Ovary (tissue), 9 donors: ENCODE data around the gene TM4SF18. TPM values are rescaled to one million over a fixed set of nuclear protein-coding genes. Genes with fewer than 3 reads are reported as not detected.

ENCODE experiments used
- DNase-seq, 5 donors: peaks; one replicate each; pipeline ENCODE4 v3.0.0-alpha.2; 2019 to 2020
- H3K27ac ChIP-seq, 2 donors: fragments of 200-600 bp; one replicate each; pipeline versions ENCODE4 v1.5.1 to v1.8.0; 2019 to 2022
- H3K27me3 ChIP-seq: fragments of 200-600 bp; one replicate; pipeline ENCODE4 v1.8.0; 2022
- H3K36me3 ChIP-seq: fragments of 200-600 bp; sonication (generic); one replicate; pipeline ENCODE4 v1.5.1; 2019
- H3K4me1 ChIP-seq: one replicate; pipeline ENCODE4 v1.8.1; 2013; ENCODE audit warnings: mild to moderate bottlenecking, moderate library complexity; ENCODE audit not compliant: insufficient read depth
- H3K4me3 ChIP-seq: fragments of 200-600 bp; sonication (generic); one replicate; pipeline ENCODE4 v1.5.1; 2017
- H3K9me3 ChIP-seq, 2 donors: fragments of 200-600 bp in 1 of 2; sonication (generic) in 1 of 2; one replicate each; pipeline versions ENCODE4 v1.5.1 to v1.8.1; 2013 to 2019; ENCODE audit warnings: mild to moderate bottlenecking in 1 of 2, moderate library complexity in 1 of 2
- EP300 ChIP-seq: sonication (generic); formaldehyde crosslinking; IDR thresholded peaks from one replicate; pipeline ENCODE4 v1.6.1; 2017; ENCODE audit warnings: antibody characterized with exemption
- POLR2A ChIP-seq: fragments of 450-650 bp; IDR thresholded peaks from one replicate; pipeline ENCODE4 v1.6.1; 2017; ENCODE audit warnings: antibody characterized with exemption, mild to moderate bottlenecking, moderate library complexity
- WGBS, 3 donors: extraction: QIAGEN DNeasy Blood & Tissue Kit in 1 of 3; methylation state at CpG; one replicate each; pipeline versions ENCODE4 v1.1.5 to v1.1.7; 2013 to 2017; 5-methylcytosine and 5-hydroxymethylcytosine counted together
- intact Hi-C, 4 donors: fragments of 100-400 bp; cut with DNase I; formaldehyde crosslinking; loops; one replicate each; pipeline versions ENCODE4 v1.11.0 to v1.15.1; 2022 to 2023
- polyA plus RNA-seq, 2 donors: library from polyadenylated mRNA; stranded (reverse); fragments of 200-250 nt in 1 of 2; fragments of 350-450 nt in 1 of 2; fragmentation: Illumina TruSeq in 1 of 2; extraction: RNeasy Lipid Tissue Mini Kit (QIAGEN cat#74804) in 1 of 2; gene quantifications; one replicate each; pipeline ENCODE4 v1.2.3, GENCODE V29; 2013 to 2014
- total RNA-seq, 7 donors: library from RNA; depleted of rRNA in 2 of 7; stranded (reverse); fragments of >200 nt in 2 of 7; fragmentation: NEBNext Ultra II Directional in 3 of 7; extraction: Animal tissue kit (Norgen Biotek cat#: 25700) in 3 of 7; gene quantifications; one replicate each; pipeline versions ENCODE4 v1.1.0 to v1.2.4, GENCODE V29; 2016 to 2023
- TF ChIP-seq, protein P1 (sequence below), 3 donors: fragments of 450-650 bp in 2 of 3; fragments of 200-600 bp in 1 of 3; IDR thresholded peaks; one replicate each; pipeline versions ENCODE4 v1.5.1 to v1.8.0; 2016 to 2022; ENCODE audit warnings: antibody characterized with exemption in 3 of 3, mild to moderate bottlenecking in 1 of 3
- donor health status: DM: no; HTN: no; CAD: no; lungs with moderate emphysema.
- donor health status: DM: no; HTN: no; CAD: no.
- donor health status: Bipolar disorder and iron deficiency.
- donor health status: DM: yes; HTN: yes; CAD: no.
- donor health status: DM: no; HTN: no; CAD: no.
- donor health status: DM: yes; HTN: yes; CAD: no.

Gene TM4SF18
- total and polyA plus RNA-seq, 9 donors = 2.4 to 16.3 (median 4.8) TPM

DNA sequence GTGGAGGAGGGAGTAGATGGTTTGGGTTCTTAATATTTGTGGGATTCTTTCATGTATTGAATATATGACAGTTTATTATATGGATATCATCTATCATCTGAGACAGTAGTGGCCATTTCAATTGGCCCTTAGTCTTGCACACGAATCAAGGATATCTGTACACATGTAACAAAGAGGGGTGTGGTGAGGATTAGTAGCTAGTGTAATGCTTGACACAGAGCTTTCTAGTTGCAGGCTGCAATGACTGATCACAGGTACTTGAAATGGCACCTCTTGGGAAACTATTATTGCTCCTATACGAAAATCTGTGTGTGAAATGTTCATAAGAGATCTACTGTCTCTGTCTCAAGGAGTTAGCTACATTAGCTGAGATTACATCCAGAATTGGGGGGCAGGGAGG lies 31.2 kb upstream of the TM4SF18 start:
- intact Hi-C loops = loop anchor here in 2 of 4 donors (5.0 to 10.0 kb wide), 2 partner anchors 110 to 1657 kb away; partner anchors contain the start of gene TM4SF4 (in 1 of the 2)
- TF ChIP-seq, protein P1, sequence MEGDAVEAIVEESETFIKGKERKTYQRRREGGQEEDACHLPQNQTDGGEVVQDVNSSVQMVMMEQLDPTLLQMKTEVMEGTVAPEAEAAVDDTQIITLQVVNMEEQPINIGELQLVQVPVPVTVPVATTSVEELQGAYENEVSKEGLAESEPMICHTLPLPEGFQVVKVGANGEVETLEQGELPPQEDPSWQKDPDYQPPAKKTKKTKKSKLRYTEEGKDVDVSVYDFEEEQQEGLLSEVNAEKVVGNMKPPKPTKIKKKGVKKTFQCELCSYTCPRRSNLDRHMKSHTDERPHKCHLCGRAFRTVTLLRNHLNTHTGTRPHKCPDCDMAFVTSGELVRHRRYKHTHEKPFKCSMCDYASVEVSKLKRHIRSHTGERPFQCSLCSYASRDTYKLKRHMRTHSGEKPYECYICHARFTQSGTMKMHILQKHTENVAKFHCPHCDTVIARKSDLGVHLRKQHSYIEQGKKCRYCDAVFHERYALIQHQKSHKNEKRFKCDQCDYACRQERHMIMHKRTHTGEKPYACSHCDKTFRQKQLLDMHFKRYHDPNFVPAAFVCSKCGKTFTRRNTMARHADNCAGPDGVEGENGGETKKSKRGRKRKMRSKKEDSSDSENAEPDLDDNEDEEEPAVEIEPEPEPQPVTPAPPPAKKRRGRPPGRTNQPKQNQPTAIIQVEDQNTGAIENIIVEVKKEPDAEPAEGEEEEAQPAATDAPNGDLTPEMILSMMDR (IDR thresholded peaks at IDR 0.05) = no peak
- TF ChIP-seq POLR2A (no peak), EP300 (no peak)
- 93 to 98% (median 96%) methylated on average over 2 of the region's 2 CpGs for WGBS, 3 donors
- Histone ChIP-seq H3K4me3 (no peak overlapping the region), H3K27me3 (no peaks in the 10 kb centered on the region), H3K27ac (no peak overlapping the region), H3K4me1 (no peaks in the 10 kb centered on the region), H3K9me3 (no peaks in the 10 kb centered on the region), H3K36me3 (no peaks in the 10 kb centered on the region)
- DNase-seq = no peak

DNA sequence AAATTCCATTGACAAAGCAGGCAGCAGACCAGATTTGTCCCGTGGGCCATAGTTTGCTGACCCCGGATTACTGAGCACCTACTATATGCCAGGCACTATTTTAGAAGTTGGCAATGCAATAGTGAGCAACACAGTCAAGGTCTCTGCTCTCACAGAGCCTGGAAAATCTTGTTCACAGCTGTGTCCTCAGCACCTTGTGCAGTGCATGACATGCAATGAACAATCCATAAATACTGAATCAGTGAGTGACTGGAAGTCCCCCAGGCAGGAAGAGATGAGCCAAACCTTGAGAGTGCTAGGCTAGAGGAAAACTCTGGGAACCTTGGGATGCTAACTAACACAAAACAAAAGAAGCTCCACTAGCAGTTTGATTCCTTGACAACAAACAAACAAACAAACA lies 29.6 kb upstream of the TM4SF18 start:
- DNase-seq = no peak
- no peaks in the 10 kb centered on the region for H3K4me1 ChIP-seq
- H3K27me3 ChIP-seq = no peaks in the 10 kb centered on the region
- no peaks in the 10 kb centered on the region for H3K9me3 ChIP-seq
- no peaks in the 10 kb centered on the region for H3K36me3 ChIP-seq
- H3K4me3 ChIP-seq = no peak overlapping the region
- intact Hi-C loops = loop anchor here in 2 of 4 donors (5.0 to 10.0 kb wide), 2 partner anchors 112 to 1656 kb away; partner anchors contain the start of gene TM4SF4 (in 1 of the 2)
- 75 to 77% (median 77%) methylated on average over 2 of the region's 2 CpGs for WGBS, 3 donors
- H3K27ac ChIP-seq = no peak overlapping the region
- TF ChIP-seq, protein P1 (IDR thresholded peaks at IDR 0.05) = no peak
- no peak for TF ChIP-seq EP300
- TF ChIP-seq POLR2A = no peak

DNA sequence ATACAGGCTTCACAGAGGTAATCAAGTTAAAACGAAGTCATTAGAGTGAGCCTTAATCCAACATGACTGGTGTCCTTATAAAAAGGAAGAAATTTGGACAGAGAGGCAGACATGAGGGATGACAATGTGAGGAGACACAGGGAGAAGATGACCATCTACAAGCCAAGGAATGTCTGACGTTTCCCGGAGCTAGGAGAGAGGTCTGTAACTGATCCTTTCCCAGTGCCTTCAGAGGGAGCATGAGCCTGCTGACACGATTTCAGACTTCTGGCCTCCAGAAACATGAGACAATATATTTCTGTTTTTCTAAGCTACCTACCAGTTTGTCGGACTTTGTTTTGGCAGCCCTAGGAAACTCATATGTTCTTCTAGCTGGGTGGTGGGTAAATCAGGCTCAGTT lies 28.9 kb upstream of the TM4SF18 start:
- intact Hi-C loops = loop anchor here in 2 of 4 donors (5.0 to 10.0 kb wide), 2 partner anchors 112 to 1655 kb away; partner anchors contain the start of gene TM4SF4 (in 1 of the 2)
- H3K9me3 ChIP-seq = no peaks in the 10 kb centered on the region
- H3K36me3 ChIP-seq = no peaks in the 10 kb centered on the region
- no peak for TF ChIP-seq EP300
- no peak for TF ChIP-seq POLR2A
- TF ChIP-seq, protein P1 (IDR thresholded peaks at IDR 0.05) = no peak
- no peaks in the 10 kb centered on the region for H3K27me3 ChIP-seq
- no peak overlapping the region for H3K27ac ChIP-seq
- WGBS, 3 donors = 75 to 79% (median 76%) methylated on average over 5 of the region's 5 CpGs
- DNase-seq = no peak
- H3K4me3 ChIP-seq = no peak overlapping the region
- no peaks in the 10 kb centered on the region for H3K4me1 ChIP-seq

DNA sequence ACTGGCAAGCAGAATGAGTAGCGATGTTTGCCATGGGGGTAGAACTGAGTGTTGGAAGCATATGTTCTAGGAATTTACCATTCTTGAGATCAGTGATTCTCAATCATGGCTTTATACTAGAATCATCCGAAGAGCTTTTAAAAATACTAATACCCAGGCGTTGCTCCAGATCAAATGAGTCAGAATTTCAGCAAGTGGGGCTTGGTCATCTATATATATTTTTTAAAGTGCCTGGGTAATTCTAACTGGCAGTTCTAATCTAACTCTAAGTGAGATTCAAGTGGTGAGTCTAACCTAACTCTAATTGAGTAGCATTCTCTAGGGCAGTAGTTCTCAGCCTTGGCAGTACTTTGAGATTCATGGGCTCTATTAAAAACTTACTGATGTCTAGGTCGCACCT lies 23.2 kb upstream of the TM4SF18 start:
- Histone ChIP-seq H3K9me3 (no peaks in the 10 kb centered on the region), H3K4me3 (no peak overlapping the region), H3K36me3 (no peaks in the 10 kb centered on the region), H3K27me3 (no peaks in the 10 kb centered on the region), H3K4me1 (peaks cover 5% of the 10 kb centered on the region), H3K27ac (no peak overlapping the region)
- WGBS, 3 donors = 82 to 96% (median 92%) methylated on average over 4 of the region's 4 CpGs
- no peak for TF ChIP-seq EP300
- TF ChIP-seq, protein P1 (IDR thresholded peaks at IDR 0.05) = no peak
- no peak for DNase-seq
- intact Hi-C loops = loop anchor here in 1 of 4 donors (10.0 kb wide), 1 partner anchor 138 kb away; no protein-coding TSS in a partner anchor
